Measurements from ENCODE around the gene TMEM108.

DNA sequence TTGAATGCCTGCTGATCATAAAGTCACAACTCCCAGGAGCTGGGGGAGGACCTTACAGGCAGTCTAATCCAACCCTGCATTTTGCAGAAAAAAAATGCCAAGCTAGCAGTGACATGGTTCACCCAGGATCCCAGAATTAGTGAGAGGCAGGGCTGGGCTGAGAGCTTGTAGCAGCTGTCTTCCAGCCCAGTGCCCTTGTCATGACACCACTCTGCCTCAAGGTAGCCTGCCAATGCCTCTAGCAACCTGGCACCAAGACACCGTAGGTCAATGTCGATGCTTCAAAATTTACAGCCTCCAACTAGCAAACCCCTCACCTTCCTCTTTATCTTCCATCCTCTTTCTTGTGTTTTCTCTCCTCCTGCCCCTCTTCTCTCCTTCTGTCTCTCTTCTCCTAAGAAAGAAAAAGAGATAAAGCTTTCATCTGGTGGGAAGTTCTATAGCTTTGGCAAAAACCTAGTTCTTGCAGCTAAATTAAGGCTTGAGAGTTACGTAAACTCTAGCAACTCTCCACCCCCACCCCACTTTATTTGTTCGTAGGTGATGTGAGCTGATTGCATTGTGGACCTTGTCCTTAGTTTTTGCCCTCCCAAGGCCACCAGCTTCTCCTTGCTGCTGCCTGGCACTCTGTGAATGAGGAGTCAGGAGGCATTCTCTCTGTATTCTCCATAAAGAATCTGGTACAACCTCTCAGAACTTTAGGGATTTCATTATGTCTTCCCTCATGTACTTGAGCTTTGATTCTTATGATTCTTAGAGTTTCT is 343.3 kb downstream of the TMEM108 start:
- TF ChIP-seq, protein P1, sequence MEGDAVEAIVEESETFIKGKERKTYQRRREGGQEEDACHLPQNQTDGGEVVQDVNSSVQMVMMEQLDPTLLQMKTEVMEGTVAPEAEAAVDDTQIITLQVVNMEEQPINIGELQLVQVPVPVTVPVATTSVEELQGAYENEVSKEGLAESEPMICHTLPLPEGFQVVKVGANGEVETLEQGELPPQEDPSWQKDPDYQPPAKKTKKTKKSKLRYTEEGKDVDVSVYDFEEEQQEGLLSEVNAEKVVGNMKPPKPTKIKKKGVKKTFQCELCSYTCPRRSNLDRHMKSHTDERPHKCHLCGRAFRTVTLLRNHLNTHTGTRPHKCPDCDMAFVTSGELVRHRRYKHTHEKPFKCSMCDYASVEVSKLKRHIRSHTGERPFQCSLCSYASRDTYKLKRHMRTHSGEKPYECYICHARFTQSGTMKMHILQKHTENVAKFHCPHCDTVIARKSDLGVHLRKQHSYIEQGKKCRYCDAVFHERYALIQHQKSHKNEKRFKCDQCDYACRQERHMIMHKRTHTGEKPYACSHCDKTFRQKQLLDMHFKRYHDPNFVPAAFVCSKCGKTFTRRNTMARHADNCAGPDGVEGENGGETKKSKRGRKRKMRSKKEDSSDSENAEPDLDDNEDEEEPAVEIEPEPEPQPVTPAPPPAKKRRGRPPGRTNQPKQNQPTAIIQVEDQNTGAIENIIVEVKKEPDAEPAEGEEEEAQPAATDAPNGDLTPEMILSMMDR (conservative IDR thresholded peaks at IDR 0.05 in 1 of 2, IDR thresholded peaks at IDR 0.05 in 1 of 2; ENCODE audit: low read depth in 1 of 2, low read length in 2 of 2), result no peak
- TF ChIP-seq EZH2 (IDR thresholded peaks at IDR 0.05; ENCODE audit: low read length, missing control alignments), result no peak
